PC-3 (cell line): ENCODE results near the gene RND3.

Experiments used
- EZH2 ChIP-seq: fragments of 300-600 bp; sonication (generic); IDR thresholded peaks from one replicate; pipeline ENCODE4 v1.6.1; 2017; ENCODE audit warnings: antibody characterized with exemption, mild to moderate bottlenecking, low read length; ENCODE audit not compliant: unreplicated experiment
- EZH2phosphoT487 ChIP-seq: fragments of 300-600 bp; sonication (generic); IDR thresholded peaks from 2 replicates; pipeline ENCODE4 v1.6.1; 2018; ENCODE audit warnings: mild to moderate bottlenecking, antibody characterized with exemption, low read length, borderline replicate concordance
- TF ChIP-seq, protein P1 (sequence below): fragments of 300-600 bp; sonication (generic); conservative IDR thresholded peaks from 2 replicates; pipeline ENCODE4 v1.5.1; 2017; ENCODE audit warnings: antibody characterized with exemption, low read depth, mild to moderate bottlenecking, low read length

DNA sequence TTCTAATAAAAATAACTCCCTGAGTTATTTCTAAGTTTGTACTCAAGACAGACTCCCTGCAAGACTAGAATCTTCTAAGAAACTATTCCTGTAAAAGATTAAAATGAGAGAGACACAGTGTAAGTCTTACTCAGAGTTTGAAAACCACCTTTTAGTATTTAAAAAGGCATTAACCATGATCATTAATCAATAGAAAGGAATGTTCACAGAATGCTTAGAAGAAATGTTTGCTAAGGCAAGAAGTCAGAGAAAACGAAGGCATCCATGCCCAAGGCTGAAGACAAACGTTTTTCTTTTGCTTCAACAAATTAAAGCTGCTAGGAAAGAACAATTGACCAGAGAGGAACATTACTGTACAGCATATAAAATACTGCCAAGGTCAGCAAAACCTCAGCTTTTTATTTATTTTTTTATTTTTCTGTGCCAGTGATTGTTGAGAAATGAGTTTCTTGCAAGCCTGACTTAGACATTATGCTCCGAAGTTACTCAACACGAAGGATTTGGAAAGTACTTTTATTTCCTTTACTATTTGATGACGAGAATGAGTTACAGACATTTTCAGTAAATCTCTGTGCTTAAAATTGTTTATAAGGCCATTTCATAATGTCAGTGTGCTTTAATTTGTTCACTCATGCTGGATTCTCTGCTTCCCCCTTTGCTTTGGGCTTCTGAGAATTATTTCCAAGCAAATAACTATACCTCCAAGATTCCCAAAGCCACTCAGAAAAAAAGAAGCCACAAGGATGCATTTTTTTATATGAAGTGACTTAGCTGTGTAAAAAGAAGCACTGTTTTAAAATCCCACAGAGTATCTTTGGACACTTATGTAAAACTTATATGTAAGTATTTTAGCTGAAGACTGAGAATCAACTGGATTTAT lies 20.5 kb downstream of the RND3 start:
- TF ChIP-seq, protein P1, sequence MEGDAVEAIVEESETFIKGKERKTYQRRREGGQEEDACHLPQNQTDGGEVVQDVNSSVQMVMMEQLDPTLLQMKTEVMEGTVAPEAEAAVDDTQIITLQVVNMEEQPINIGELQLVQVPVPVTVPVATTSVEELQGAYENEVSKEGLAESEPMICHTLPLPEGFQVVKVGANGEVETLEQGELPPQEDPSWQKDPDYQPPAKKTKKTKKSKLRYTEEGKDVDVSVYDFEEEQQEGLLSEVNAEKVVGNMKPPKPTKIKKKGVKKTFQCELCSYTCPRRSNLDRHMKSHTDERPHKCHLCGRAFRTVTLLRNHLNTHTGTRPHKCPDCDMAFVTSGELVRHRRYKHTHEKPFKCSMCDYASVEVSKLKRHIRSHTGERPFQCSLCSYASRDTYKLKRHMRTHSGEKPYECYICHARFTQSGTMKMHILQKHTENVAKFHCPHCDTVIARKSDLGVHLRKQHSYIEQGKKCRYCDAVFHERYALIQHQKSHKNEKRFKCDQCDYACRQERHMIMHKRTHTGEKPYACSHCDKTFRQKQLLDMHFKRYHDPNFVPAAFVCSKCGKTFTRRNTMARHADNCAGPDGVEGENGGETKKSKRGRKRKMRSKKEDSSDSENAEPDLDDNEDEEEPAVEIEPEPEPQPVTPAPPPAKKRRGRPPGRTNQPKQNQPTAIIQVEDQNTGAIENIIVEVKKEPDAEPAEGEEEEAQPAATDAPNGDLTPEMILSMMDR, result no peak
- TF ChIP-seq EZH2, result no peak
- TF ChIP-seq EZH2phosphoT487, result no peak
